Measurements from ENCODE around the gene PLEKHB1.

The PLEKHB1 gene

GRCh38 chr11:73633999-73634398, 12.4 kb upstream of the PLEKHB1 start:
- DNase-seq (ENCODE audit: low spot score): no peak
- TF ChIP-seq CTCF (IDR thresholded peaks at IDR 0.05; ENCODE audit: borderline replicate concordance, control extremely low read depth, extremely low read depth, insufficient read depth, missing control alignments): no peak
- in situ Hi-C loops (cut with MboI; ENCODE audit: low sequenced_read_pairs, unreplicated experiment): no loop called here

GRCh38 chr11:73635721-73636120, 10.7 kb upstream of the PLEKHB1 start:
- DNase-seq (ENCODE audit: low spot score): no peak
- no peak for TF ChIP-seq CTCF (IDR thresholded peaks at IDR 0.05; ENCODE audit: borderline replicate concordance, control extremely low read depth, extremely low read depth, insufficient read depth, missing control alignments)
- in situ Hi-C loops (cut with MboI; ENCODE audit: low sequenced_read_pairs, unreplicated experiment): no loop called here

DNA sequence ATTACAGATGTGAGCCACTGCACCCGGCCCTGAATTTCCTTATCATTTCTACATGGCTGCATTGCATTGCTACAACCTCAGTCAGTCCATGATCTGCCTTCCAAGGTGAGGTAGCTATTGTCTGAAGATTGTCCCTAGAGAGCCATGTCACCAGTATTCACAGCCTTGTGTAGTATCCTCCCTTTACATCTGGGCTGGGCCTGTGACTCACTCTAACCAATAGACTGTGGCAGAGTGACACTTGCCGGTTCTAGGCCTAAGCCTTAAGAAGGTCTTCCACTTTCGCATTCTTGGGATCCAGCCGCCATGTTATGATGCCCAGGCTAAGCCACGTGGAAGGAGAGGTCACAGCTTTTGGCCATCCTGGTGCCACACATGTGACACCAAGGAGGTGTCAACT, 10.1 kb upstream of the PLEKHB1 start:
- in situ Hi-C loops (cut with MboI; ENCODE audit: low sequenced_read_pairs, unreplicated experiment): no loop called here
- TF ChIP-seq CTCF (IDR thresholded peaks at IDR 0.05; ENCODE audit: borderline replicate concordance, control extremely low read depth, extremely low read depth, insufficient read depth, missing control alignments): no peak
- no peak for DNase-seq (ENCODE audit: low spot score)

DNA sequence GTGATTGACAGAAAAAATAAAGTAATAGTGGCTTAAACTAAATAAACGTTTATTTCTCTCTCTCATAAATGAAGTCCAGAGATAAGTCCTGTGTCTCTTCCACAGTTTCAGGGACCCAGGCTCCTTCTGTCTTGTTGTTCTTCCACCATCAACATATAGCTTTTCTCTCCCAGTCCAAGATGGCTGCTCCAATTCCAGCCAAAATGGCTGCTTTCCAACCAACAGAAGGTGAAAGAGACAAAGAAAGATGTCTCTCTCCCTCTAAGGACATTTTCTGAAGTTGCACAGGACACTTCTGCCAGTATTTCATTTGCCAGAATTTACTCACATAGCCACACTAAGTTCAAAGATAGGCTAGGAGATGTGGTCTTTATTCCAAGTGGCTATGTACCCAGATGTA, 9.4 kb upstream of the PLEKHB1 start:
- TF ChIP-seq CTCF (IDR thresholded peaks at IDR 0.05; ENCODE audit: borderline replicate concordance, control extremely low read depth, extremely low read depth, insufficient read depth, missing control alignments): no peak
- no peak for DNase-seq (ENCODE audit: low spot score)
- in situ Hi-C loops (cut with MboI; ENCODE audit: low sequenced_read_pairs, unreplicated experiment): no loop called here

GRCh38 chr11:73640592-73640991, 5.8 kb upstream of the PLEKHB1 start:
- in situ Hi-C loops (cut with MboI; ENCODE audit: low sequenced_read_pairs, unreplicated experiment): no loop called here
- no peak for DNase-seq (ENCODE audit: low spot score)
- no peak for TF ChIP-seq CTCF (IDR thresholded peaks at IDR 0.05; ENCODE audit: borderline replicate concordance, control extremely low read depth, extremely low read depth, insufficient read depth, missing control alignments)

DNA sequence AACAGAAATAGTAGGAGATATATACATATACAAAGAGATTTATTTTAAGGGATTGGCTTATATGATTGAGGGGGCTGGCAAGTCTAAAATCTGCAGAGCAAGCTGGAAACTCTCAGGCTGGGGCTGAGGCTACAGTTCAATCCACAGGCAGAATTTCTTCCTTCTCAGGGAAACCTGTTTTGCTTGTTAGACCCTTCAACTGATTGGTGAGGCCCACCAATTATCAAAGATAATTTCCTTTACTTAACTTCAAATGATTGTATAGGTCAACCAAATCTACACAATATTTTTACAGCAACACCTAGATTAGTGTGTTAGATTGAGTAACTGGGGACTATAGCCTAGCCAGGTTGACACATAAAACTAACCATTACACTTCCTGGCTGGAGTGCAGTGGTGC, 4.7 kb upstream of the PLEKHB1 start:
- in situ Hi-C loops (cut with MboI; ENCODE audit: low sequenced_read_pairs, unreplicated experiment): no loop called here
- no peak for TF ChIP-seq CTCF (IDR thresholded peaks at IDR 0.05; ENCODE audit: borderline replicate concordance, control extremely low read depth, extremely low read depth, insufficient read depth, missing control alignments)
- no peak for DNase-seq (ENCODE audit: low spot score)

Data from GM13976 (cell line).